Activated effector memory CD4-positive, alpha-beta T cell treated with anti-CD3 and anti-CD28 coated beads, Interleukin-2, amount 50 U/mL, for 16 hours (primary cell): ENCODE results near the gene KLHL6.
"Not testable (repeated sequence)": the region's sequence is repeated elsewhere in the genome, so short reads cannot be mapped to it uniquely, and the experiment has no call there.

Experiments used
- DNase-seq: peaks from one replicate; pipeline ENCODE4 v3.0.0-alpha.2; 2020

KLHL6 gene, protein sequence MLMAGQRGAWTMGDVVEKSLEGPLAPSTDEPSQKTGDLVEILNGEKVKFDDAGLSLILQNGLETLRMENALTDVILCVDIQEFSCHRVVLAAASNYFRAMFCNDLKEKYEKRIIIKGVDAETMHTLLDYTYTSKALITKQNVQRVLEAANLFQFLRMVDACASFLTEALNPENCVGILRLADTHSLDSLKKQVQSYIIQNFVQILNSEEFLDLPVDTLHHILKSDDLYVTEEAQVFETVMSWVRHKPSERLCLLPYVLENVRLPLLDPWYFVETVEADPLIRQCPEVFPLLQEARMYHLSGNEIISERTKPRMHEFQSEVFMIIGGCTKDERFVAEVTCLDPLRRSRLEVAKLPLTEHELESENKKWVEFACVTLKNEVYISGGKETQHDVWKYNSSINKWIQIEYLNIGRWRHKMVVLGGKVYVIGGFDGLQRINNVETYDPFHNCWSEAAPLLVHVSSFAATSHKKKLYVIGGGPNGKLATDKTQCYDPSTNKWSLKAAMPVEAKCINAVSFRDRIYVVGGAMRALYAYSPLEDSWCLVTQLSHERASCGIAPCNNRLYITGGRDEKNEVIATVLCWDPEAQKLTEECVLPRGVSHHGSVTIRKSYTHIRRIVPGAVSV

DNA sequence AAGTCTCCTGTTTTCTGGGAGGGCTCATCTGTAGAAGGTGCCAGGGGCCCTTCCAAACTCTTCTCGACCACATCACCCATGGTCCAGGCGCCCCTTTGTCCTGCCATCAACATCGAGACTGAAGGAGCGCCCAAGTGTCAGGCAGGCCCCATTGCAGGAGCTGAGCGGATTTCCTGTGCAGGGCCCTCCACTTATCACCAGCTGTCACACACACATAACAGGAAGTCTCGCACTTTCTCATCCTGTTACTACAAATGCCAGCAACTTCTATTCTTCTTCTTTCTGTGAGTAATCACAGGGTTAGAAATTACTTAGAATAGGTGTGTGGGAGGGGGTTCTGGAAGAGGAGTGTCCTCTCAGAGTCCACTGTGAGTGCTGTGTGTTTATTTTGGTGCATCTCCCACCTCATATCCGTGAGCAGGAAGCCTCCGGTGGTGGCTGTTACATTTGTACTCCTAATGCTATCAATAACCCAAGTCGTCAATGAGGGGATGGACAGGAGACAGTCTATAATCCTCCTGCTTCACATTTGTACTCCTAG, at the start of gene KLHL6:
TSS of gene KLHL6 (minus strand) at position 166 of the 541 bp plus-strand sequence. CDS start at position 113, 53 bp downstream.
- peak; percentile 90 for DNase-seq

DNA sequence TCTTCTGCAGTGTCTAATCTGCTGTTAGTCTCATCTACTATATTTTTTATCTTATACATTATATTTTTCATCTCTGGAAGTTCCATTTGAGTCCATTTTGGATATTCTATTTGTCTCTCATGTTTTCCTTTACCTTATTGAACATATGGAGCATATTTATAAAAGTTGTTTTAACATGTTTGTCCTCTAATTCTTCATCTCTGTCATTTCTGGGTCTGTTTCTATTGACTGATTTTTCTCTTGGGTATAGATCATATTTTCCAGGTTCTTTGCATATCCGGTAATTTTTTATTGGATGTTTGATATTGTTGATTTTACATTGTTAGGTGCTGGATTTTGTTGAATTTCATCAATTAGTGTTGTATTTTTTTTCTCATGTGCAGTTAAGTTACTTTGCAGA, 42.5 kb upstream of the KLHL6 start:
- no peak for DNase-seq

DNA sequence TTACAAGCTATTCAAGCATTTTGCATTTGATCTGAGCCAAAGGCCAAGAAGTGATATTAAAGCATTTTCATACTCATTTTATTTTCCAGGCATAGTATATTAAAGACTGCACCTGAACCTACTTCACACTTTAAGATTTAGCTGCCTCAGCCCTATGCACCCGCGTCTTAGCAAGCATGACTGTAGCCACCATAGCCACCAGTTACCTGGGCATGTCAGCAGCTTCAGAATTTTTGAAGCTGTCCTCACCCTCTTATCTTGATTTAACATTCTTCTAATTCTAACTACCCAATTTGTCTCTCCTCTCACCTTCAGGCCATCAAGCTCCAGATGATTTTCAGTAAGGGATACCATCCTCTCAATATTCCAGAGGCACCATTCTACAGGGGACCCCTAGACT, 39.1 kb upstream of the KLHL6 start:
- no peak for DNase-seq

DNA sequence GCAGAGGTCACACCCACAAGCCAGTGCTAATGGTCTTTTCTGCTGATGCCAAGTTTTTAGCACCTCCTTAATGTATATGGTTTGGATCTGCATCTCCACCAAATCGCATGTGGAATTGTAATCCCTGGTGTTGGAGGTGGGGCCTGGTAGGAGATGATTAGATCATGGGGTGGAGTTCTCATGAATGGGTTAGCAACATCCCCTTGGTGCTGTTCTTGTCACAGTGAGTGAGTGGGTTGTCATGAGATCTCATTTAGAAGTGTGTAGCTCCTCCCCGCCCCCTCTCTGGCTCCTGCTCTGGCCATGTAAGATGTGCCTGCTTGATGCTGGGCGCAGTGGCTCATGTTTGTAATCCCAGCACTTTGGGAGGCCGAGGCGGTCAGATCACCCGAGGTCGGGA, 37.3 kb upstream of the KLHL6 start:
- DNase-seq = no peak

DNA sequence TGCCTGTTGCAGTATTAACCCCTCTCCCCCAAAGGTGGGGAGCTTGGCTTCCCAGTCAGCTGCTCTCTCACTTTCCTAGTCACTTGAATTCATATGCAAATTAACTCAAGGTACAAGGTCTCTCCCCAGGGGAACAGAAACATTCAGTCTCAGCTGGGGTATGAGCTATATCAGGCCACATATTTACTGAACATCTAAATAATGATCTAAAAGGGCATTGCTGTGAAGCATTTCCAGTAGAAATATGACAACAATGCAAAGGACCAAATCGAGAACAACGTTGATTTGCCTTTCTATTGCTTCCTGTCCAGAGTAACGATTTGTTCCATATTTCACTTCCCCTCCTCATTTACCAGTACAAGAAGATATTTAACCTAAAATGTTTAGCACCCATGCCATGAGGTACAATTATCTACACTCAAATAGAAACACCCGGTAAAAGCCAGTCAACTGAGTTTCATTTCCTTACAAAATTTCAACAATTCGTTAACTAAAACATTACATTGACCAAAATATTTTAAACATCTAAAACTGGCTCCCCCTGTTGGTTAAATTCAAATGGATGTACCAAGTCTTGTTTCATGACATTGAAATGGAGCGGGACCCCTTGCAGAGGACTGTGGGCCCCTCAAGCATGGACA, 36.5 kb upstream of the KLHL6 start:
- no peak for DNase-seq

DNA sequence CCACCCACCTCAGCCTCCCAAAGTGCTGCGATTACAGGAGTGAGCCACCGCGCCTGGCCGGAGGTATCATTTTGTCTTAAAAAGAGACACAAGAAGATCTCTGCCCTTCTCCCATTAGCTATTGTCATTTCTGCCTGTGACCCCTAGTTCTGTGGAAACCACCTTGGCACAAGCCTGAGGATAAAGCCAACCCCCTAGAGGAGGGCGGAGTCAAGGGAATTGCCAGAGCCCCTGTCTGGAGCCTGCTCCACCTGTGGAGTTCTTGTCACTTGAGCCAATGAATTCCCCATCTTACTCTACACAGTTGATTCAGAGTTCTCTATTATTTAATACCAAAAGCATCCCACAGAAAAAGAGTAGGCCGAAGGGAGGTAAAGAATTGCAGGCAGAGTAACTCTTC, 34.9 kb upstream of the KLHL6 start:
- DNase-seq = no peak

DNA sequence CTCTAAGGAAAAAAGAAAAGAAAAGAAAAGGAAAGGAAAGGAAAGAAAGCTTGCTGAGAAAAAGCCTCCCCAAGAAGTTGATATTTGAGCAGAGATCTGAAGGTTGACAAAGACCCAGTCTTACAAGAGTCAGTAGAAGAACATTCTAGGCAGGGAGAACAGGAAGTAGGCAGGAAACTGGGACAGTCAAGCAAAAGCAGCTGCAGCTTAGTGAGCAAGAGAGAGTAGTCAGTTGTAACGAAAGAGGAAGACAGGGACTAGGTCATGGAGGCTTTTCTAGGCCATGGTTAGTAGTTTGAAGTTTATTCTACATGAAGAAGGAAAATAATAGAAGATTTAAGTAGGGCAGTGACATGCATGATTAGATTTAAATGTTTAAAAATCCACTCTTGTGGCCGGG, 31.8 kb upstream of the KLHL6 start:
- no peak for DNase-seq

DNA sequence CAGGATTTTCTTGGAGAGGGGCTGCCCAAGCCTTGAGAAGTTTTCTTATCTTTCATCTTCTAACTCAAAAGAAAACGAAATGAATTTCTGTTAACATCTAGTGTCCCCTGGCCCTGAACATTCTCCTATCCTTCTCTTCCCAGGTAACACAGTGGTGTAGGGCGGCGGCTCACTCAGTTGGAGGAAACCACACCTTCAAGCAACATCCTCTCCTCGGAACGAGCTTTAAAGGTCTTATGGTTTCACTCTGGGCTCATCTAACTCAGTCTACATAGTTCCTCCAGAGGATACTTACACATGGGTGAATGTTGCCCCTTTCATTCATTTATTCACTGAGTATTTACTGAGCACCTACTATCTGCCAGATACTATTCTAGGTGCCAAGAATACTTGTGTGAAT, 31.0 kb upstream of the KLHL6 start:
- DNase-seq = no peak

DNA sequence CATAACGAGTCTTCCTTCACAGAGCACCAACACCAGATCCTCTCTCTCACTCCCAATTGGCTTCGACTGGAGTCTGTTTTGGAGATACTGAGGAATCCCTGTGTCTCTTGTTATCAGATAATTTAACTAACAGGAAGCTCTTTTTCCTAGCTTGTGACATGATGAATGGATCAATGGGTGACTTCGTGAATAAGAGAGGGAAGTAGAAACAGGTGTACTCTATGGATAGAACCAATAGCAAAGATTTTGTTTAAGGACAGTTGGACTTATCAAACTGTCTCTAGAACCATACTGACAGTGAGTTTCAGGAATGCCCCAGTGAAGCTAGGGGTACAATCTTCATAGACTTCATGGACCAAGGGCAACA, 29.4 kb upstream of the KLHL6 start:
- no peak for DNase-seq

DNA sequence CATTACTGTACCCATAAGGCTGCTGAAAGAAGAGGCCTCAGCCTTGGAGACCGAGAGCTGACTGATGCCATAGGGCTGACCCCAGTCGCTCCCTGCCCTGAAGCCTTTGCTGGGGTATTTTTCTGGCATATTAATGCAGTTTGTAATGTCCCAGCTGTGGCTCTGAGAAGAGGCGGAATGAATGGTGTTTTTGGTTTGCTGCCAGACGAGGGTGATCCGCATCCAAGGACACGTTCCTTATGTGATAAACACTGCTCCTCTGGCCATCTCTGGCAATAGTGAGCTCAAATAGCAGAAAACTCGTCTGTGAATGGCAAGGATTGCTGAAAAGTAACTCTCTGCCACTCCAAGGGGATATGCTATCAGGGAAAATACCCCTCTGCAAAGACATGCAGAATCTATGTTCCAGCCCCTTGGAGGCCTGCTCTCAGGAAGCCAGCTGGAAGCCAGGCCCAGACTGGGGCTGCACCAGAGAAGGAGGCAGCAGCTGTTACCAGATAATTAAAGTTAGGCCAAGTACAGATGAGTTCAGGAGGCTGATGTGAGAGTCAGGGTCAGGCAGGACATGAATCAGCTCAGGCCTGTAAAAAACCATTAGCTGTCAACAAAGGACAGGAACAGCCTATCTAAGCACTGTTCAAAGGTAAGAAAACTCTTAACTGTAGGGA, 28.9 kb upstream of the KLHL6 start:
- no peak for DNase-seq

DNA sequence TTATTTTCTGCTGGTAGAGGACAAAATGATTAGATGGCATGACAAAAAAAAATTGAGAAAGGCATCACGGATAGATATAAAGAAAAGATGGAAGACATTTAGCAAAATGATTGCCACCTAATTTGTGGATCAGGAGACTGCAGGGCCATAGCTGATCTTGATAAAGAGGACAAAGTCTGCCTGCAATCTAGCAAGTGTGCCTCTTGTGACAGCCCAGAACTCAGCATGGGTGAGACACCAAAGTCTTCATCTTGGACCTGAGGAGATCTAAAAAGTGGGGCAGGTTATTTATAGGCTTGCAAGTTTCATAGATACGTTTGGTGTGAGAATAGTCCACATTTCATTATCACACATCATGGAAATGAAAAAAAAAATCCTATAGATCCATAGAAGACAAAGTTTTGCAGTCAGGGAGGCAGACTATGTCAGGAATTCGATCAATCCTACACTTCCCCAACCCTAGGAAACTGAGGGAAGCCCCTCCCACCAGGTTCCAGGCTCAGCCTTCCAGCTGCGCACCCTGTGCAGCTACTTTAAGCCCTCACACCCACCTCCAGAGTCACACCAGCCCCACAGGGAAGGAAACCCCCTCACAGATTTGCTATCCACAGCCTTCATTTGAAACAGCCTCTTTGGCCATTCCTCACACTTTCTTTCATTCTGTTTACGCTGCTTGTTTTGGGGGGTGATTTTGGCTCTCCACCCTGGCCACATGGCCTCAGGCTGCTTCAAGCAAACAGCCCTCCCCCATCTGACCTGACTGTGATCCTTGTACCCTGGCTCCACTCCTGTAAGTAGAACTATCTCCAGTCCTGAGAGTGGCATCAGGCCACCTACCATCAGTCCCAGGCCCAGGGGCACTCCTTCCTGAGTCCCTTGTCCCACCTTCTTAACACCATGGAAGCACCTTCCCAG, 28.1 kb upstream of the KLHL6 start:
- no peak for DNase-seq

DNA sequence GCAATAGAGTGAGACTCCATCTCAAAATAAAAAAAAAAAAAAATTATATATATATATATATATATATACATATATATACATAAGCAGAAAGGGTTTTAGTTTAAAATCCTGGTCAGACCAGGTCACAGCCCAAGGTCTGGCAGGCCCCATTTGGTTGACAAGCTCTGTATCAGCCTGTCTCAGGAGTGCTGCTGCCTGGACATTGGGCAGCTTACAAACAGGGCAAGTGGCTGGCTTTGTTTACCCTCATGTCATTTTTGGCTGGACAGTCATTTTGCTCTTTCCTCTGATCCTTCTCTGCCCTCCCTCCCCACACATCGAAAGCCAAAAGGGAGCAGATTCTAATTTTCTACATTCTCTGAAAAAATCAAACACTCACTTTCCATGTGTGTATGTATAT, 26.7 kb upstream of the KLHL6 start:
- no peak for DNase-seq

DNA sequence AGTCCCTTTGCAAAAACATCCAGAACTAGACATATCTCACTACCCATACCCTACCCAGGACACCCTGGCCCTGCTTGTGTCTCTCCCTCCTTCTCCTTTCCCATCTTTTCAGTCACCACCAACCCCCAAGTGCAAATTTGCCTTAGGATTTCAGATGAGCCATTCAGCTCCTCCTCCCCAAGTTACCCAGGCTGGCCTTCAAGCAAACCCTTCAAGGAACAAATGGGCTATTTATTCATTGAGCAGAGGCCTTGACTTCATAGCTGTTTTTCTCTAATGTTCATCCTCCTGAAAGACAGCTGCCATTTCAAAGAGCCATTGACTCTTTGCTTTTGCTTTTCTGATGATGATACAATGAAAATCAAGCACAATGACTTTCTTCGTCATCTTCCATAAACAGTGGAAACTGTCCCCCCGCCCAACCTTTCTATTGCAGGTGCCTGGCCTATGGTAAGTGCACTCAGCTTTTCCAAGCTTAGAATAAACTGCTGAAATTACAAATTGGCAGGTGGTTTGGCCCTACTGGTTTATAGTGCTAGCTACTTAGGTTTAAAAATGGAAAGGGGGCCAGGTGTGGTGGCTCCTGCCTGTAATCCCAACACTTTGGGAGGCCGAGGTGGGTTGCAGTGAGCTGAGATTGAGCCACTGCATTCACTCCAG, 26.1 kb upstream of the KLHL6 start:
- DNase-seq = no peak

DNA sequence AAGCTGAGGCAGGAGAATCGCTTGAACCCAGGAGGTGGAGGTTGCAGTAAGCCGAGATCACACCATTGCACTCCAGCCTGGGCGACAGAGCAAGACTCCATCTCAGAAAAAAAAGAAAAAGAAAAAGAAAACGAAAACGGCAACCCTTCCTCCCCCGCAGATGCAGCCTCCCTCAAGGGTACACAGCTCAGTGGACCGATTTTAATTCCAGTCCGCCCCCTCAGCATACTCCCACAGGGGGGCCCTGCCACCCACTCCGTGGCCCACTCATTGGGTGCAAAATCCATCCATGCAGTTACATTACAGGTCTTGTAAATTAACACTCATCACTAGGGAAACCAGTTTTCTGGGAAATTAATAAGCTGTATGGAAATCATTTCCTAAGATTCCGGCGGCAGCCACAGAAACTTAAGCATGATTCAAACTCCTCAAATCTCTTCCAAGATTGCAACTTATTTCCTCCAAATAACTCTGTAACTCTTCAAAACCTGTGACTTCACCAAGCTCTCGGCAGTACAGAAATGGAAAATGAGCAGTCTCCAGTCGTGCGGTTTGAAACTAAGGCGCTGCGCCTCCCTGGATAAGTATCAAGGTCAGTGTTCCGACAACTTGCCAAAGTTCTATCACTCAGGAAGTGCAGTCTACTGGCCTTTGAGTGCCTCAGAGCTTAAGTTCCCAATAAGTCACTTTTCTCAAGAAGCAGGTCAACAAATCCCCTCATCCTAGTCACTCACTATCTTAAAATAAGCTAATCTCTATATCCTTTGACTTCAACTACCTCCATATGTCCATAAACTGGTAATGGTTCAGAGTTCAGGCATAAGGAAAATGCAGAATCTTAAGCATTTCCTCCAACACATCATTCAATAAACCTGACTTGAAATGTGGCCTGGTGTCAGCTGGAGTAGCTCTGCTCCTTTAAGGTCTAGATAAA, 24.7 kb upstream of the KLHL6 start:
- no peak for DNase-seq

DNA sequence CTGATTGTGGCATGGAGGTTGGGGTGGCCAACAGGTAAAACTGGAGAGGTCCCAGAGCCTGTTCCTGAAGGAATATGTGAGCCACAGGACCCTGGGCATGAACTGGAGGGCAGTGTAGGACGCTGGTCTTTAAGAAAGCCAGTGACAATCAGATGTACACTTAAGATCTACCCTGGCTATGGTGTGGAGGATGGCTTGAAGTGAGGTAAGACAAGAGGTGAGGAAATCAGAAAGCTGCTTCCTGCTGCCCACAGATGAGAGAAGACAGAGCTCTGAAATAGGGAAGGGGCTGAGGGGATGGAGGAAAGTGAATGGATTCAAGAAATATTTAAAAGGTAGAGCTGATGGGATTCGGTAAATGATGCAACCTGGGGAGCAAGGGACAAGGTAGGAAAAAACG, 22.7 kb upstream of the KLHL6 start:
- no peak for DNase-seq

DNA sequence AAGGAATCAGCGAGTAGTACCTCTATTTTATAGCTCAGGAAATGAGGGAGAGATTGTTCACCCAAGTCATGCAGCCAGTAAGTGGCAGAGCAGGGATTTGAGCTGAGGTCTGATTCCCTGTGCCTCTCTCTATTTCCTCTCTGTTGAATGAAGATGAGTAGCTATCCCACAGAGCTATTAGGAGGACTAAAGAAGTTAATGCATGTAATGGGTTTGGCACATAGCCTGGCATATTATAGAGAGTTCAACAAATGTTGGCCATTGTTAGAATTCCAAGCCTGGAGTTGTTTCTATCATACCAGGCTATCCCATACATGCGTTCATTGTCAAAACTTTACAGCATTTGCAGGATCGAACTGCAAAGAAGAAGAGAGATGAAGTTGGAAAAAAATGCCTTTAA, 21.8 kb upstream of the KLHL6 start:
- no peak for DNase-seq

DNA sequence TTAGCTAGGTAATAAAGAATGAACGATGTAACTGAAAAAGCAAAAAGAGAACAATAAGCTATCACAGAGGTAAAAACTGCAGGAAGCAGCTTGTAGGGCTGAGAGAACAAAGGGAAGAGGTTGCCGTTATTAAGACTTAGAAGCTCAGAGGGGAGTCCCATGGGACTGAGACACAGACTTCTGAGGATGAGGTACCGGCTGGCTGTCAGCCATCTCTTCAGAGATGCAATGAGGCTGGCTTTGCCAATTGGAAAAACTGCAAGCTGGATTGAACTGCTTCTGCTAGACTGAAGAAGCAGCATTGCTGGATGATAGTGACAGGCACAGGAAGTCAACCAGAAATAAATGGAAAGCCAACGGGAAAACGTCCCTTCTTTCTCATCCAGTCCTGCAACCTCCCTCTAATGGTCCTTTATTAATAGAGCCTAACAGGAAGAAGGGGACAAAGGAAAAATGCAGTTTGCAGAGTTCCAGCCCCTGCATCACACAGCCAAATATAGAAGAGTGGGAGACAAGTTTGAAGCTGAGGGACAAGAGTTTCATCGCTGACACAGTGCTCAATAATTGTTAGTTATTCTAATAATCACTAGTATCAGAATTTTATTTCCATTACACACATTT, 21.1 kb upstream of the KLHL6 start:
- no peak for DNase-seq

DNA sequence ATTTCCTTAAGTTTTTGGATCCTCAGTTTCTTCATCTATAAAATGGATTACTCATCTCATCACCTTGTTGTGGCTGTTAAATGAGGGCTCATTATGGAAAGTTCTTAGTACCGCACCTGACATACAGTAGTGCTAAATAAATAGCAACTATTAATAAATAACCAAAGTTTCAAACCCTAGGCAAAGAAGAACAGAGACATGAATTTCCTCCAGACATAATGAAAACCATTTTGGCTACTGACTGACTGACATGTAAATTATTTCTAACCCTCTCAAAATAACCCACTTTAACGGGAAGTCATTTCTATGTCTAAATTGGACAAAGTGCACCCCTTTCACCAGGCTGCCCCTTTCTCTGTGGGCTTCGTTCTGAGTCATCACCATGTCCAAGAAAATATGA, 17.4 kb upstream of the KLHL6 start:
- DNase-seq = no peak

DNA sequence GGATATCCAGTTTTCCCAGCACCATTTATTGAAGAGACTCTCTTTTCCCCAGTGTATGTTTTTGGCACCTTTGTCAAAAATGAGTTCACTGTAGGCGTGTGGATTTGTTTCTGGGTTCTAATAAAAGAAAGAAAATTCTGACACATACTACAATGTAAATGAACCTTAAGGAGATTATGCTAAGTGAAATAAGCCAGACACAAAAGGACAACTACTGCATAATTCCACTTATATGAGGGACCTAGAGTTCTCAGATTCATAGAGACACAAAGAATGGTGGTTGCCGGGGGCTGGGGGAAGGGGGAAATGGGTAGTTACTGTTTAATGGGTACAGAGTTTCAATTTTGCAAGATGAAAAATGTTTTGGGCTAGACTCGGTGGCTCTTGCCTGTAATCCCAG, 14.7 kb upstream of the KLHL6 start:
- not testable (repeated sequence) for DNase-seq

DNA sequence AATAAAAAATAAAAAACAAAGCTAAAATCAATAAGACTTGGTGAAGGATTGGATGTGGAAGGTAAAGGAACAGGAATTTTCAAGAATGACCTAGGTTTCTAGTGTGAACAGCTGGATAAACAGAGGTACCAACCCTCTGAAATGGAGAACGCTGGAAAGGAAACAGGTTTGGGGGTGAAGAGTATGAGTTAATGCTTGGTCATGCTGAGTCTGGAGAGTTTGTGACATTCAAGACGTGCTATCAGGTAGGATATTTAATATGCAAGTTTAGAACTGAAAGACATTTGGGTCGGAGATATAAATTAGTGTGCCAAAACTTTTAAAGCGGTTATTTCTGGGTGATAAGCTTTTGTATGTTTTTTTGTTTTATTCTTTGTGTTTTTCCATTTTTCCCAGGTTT, 11.4 kb upstream of the KLHL6 start:
- no peak for DNase-seq
